ENCODE results near the gene FLNC.

GRCh38 chr7:128821724-128822123 is 8.5 kb upstream of the FLNC start:
- TF ChIP-seq POLR2A (IDR thresholded peaks at IDR 0.05; ENCODE audit: low read length), result no peak
- no peak for TF ChIP-seq GATA1 (IDR thresholded peaks at IDR 0.05; ENCODE audit: low read depth, low read length)

Measured in erythroblast (primary cell).